GM12873 (cell line): ENCODE data around the gene TAF15.

ENCODE experiments used
- TF ChIP-seq, protein P1 (sequence below): IDR thresholded peaks from 2 replicates; pipeline ENCODE4 v1.5.1; 2012; ENCODE audit warnings: low read depth, mild to moderate bottlenecking, moderate library complexity, low read length, control low read depth; ENCODE audit not compliant: insufficient read depth; ENCODE audit errors: missing control alignments

The TAF15 gene

DNA sequence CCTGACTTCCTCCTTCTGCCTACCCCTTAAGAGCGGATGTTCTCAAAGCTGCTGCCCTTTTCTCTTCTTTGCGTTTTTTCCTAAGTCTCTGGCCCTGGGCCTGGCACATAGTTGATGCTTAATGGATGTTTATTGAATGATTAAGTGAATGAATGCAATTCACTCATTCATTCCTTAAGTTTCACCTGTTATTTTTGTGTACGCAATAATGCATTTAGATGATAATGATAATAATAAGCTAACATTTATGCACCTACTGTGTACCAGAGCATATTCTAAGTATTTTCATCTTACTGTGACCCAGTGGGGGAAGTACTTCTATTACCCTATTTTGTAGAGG is 66.5 kb downstream of the TAF15 start:
- TF ChIP-seq, protein P1, sequence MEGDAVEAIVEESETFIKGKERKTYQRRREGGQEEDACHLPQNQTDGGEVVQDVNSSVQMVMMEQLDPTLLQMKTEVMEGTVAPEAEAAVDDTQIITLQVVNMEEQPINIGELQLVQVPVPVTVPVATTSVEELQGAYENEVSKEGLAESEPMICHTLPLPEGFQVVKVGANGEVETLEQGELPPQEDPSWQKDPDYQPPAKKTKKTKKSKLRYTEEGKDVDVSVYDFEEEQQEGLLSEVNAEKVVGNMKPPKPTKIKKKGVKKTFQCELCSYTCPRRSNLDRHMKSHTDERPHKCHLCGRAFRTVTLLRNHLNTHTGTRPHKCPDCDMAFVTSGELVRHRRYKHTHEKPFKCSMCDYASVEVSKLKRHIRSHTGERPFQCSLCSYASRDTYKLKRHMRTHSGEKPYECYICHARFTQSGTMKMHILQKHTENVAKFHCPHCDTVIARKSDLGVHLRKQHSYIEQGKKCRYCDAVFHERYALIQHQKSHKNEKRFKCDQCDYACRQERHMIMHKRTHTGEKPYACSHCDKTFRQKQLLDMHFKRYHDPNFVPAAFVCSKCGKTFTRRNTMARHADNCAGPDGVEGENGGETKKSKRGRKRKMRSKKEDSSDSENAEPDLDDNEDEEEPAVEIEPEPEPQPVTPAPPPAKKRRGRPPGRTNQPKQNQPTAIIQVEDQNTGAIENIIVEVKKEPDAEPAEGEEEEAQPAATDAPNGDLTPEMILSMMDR: no peak

DNA sequence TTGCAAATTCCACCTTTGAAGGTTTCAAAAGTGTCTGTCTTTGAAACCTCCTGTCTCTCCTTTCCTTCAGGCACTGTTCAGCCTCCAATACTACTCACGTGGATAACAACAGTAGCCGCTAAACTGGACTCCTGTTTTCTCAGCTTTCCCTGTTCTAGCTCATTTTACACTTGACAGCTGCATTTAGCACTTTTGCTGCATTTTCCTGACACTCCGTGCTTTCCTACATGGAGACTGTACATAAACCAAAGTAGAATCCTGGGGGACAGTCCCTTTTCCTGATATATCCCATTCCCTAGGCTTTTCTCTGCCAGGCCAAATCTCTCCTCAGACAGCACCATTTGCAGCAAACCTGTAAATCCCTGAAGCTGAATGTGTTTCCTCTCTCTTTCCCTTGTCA is 67.2 kb downstream of the TAF15 start:
- TF ChIP-seq, protein P1: no peak

DNA sequence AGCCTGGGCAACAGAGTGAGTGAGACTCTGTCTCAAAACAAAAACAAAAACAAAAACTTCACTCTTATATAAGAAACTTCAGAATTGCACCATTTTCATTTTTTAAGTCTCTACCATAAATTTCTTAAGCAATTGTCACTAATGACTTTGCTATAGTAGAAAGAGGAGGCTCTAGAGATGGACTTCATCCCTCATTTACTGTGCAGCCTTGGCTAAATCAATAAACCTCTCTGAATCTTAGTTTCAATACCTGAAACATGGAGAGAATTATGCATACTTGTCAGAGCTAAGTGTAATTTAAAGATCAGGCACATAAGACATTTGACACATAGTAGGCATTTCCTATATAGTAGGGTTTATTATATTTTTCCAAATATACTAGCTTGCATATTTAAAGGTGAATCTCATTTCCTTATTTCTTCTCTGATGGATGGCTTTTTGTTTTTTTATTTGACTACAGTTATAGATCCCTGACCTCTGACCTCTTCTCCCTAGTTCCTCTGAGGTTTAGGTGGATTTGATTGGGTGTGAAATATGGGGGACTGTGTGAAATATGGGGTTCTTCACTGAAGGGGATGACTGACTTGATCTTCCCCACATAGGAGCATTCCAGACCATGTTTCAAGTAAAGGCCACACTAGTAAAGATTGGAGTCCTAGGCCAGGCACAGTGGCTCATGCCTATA is 68.2 kb downstream of the TAF15 start:
- TF ChIP-seq, protein P1: no peak

DNA sequence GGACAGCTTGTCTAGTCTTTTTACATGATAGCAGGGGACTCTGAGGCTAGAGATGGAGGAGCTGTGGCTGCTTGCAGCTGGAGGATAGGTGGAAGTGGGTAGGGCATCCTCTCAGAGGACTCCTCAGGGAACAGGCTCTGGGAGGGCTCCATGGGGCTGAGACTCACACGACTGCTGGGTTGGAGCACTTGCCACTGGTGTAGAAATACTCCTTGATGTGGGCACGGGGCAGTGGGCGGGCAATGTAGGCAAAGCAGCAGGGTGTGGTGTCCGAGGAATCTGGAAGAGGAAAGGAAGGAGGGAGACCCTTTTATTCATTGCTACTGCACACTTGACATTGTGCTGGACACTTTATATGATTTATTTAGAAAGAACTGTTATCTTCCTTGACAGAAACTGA is 69.1 kb downstream of the TAF15 start:
- TF ChIP-seq, protein P1: no peak

DNA sequence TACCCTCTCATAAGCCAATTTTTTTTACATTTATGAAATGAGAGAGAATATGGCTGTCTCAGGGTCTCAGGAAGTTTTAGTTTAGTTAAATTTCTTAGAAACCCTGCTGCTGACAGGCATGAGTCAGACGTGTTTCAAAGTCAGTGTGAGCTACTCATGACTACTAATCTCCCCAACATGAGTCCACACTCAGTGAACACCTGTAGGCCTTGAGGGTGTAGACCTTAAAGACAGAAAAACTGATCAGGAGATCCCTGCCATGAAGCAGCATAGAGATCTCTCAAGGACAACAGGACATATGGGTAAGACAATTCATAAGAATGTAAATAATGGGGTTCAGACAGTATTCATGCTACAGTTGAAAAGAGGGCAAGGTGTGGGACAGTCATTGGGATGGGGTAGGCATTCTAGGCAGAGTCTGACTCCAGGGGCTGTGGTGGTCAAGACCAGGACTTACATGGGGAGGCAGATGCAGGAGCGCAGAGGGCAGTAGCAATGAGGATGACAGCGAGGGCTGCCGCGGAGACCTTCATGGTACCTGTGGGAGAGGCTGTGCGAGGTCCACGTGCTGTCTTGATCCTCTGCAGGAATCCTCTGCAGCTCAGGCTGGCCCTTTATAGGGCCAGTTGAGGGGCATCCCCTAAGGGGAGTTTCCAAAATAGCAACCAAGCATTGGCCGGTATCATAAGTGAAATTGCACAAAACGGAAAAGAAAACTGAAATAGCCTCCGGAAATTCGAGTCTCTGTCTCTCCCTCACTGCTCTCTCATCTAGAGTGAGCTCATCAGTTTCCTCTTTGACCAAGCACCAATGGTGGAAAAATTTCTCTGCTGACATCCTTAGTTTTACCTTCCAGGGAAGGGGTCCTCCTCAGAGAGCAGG is 70.7 kb downstream of the TAF15 start, which contains the start of gene CCL5:
Gene CCL5 (minus strand): TSS at position 588 of the 882 bp plus-strand sequence.
- TF ChIP-seq, protein P1: no peak

DNA sequence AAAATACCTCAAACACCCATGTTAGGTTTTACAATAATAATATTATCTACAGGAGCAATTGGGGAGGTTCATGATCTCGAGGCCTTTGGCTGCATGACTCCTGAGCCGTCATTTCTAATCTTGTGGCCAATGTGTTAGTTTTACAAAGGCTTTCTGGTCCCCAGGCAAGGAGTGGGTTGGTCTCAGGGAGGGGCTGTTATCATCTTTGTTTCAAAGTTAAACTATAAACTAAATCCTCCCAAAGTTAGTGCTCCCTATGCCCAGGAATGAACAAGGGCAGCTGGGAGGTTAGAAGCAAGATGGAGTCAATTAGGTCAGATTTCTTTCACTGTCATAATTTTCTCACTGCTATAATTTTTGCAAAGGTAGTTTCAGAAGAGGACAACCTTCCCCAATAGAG is 80.0 kb downstream of the TAF15 start:
- TF ChIP-seq, protein P1: no peak
